ENCODE results near the gene BRCC3.

The BRCC3 gene

DNA sequence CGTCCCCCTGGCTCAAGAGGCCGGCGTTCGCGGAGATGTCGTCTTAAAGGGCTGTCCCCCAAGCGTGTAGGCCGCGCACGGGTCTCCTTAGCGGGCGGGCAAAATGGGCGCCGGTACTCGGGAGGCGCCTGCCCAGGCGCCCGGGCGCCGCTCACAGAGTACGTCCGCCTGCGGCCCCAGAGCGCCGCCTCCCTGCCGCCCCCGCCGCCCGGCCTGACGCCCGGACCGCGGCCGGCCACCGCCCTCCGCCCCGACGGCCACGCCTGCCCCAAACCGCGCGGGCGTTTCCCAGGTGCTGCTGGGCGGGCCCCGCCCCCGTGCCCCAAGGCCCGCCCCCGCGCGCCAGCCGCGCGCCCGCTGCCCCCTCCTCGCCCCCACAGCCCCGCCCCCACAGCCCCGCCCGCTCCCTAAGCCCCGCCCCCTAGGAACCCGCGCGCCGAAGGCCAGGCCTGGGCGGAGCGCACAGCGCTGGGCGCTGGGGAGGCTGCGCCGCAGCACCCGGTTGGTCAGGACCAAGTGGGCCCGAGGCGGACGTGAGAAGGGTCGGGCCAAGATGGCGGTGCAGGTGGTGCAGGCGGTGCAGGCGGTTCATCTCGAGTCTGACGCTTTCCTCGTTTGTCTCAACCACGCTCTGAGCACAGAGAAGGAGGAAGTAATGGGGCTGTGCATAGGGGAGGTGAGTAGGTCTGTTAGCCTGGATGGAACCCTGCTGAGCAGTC is at the start of gene BRCC3, which contains the start of the genes CMC4 and MTCP1:
BRCC3 (plus strand) TSS at position 534 of the 719 bp plus-strand sequence; CDS start at position 554, 20 bp downstream.
CMC4 (minus strand) TSS at position 162 of the 719 bp plus-strand sequence. CDS start 7,113 bp downstream, outside the sequence.
MTCP1 (minus strand) TSS at position 162 of the 719 bp plus-strand sequence. CDS start 5,126 bp downstream, outside the sequence.
- DNase-seq (ENCODE audit: low spot score) = peak; percentile 79

DNA sequence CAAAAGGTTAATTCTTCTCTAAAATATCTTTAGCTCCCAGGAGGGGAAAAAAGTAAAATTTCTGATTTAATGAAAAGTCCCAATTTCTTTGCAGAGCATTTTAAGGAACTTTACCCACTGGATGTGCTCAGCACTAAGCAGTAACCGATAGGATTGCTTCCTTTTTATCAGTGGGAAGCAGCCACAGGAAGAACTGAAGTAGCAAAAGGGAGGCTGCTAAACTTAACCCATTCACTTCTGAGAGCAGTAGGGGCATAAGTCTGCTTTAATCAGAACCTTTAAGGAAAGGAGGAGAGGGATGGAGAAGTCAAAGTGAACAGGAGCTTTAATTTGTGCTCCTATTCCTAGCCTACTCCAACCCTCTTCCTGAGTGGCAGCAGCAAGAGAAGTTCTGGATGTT is 48.7 kb upstream of the BRCC3 start, which contains the start of gene F8:
F8 (minus strand) TSS at position 139 of the 400 bp plus-strand sequence. CDS start 171 bp downstream, outside the sequence.
- DNase-seq (ENCODE audit: low spot score) = no peak

DNA sequence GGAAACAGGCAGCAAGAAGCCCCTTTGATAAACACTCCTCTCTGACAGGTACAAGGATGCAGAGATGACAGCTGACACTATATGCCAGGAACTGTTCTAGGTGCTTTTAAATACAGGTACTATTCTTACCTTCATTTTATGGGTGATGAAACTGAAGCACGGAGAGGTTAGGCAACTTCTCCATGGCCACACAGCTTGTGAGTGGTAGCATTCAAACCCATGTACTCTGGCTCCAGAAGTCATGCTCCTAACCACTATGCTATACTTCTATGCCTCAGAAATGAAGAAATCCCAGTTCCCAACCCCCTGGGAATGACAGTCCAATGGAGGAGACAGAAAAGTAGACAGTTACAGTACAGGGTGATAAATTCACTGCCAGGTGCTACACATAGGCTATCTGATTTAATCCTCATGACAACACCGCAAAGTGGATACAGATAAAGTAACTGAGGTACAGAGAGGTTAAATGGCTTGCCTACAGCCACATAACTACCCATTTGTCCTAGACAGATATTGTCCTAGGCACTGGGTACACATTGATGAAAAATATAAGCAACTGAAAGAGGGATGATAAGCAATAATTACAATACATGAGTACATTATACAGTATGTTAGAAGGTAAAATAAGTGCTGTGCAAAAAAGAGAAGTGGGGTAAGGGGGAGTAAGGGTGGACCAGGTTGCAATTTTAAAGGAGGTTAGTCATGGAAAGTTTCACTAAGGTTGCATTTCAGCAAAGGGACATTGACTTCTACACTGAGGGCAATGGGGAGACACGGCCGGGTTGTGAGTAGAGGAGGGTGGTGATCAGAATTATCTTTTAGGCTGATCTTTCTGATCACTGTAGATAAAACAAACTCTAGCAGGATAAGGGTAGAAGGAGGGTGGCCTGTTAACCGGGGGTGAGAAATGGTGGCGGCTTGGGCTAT is 47.1 kb upstream of the BRCC3 start:
- DNase-seq (ENCODE audit: low spot score) = no peak

DNA sequence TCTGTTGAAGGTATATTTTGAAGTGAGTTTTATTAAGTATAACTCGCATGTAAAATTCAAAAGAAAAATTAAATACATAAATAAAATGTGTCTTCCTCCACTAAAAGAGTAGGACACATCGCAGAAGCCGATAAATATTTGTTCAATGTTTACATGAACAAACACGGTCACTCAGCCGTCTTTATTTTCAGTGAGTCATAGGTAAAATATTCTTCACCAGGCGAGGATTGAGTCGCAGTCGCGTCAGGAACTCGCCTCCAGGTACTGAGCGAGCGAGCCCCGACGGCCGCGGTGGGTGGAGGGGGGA is 44.9 kb upstream of the BRCC3 start:
- no peak for DNase-seq (ENCODE audit: low spot score)

DNA sequence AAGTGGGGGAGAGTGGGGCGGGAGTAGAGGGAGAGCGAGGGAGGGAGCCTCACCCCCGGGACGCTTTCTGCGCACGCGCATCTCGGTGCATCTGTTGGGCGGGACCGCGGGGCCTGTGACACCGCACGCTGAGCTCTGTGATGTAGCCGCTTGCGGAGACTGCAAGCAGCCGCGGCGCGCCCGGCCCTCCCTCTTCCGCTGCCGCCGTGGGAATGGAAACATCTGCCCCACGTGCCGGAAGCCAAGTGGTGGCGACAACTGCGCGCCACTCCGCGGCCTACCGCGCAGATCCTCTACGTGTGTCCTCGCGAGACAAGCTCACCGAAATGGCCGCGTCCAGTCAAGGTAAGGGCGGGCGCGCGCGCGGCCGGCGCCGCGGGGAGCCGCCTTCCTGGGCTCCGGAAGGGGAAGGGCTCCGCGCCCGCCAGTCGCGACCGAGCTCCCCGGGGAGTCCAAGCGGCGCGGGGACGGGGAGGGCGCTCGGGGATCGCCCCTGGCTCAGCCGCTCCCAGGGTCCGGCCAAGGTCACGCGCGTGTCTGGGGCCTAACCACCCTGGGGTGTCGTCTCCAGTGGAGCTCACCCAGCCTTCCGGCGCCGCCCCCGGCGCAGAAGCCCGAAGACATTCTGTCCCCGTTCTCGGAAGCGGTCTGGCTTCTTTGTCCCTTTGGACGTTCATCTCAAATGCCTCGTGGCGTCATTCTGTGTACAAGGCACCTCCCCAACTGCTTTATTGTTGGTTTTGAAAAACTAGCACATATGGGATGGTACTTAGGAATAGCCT is 44.4 kb upstream of the BRCC3 start, which contains the start of gene FUNDC2:
FUNDC2 (plus strand) TSS at position 118 of the 782 bp plus-strand sequence; CDS start at position 213, 95 bp downstream.
- DNase-seq (ENCODE audit: low spot score) = peak; percentile 89

DNA sequence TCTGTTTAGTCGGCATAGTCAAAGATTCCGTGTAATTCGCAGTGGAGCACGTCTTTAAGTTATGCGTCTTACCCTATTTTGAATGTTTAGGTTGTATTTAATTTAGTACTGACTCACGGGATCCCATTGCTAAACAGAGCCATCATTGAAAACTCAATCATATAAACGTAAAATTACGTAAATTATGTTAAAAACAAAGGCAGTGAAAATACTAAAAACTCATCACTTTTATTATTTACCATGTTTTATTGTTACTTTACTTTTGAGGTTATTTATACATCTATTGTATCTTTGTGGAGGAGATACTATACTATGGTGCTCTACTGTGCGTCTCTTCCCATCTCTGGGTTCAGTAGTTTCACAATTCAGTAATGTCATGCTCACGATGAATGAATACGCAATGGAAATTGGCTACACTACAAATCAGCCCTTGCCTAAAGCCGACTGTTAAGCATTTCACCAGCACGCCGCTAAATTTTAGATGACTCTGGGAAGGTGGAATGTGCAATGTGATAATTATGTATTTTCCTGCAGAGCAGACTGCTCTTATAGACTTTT is 43.7 kb upstream of the BRCC3 start:
- DNase-seq (ENCODE audit: low spot score) = peak; percentile 29

DNA sequence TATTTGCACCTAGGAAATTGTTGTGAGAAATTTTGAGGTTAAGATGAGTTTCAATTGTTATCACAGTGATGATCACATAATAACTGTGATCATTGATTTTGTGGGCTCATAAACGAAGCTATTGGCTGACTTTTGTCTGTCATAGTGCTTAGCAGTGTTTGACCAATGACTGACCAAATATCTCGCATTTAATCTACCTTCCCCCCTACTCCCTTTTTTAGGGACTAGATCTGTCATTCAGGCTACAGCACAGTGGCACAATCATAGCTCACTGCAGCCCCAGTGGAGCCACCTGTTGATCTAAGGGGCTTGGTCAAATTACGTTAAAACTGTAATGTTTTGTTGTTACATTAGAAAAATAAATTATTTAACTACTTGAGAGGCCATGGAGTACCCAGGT is 43.2 kb upstream of the BRCC3 start:
- no peak for DNase-seq (ENCODE audit: low spot score)

DNA sequence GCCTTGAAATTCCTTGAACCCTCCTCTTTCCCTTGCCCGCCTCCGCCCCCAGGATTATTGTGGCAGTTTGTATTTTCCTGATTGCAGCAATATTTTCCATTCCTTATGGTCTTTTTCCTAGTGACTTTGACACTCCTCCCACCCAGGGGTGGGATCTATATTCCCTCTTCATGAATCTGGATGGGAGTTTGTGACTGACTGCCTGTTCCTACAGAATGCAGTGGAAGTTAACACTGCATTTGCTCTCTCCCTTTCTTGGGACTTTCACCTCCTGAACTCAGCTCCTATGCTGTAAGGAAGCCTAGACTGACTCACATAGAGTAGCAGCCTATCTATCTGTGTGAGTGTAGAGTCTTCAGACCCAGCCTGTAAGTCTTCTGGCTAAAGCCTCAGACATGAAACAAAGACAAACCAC is 42.4 kb upstream of the BRCC3 start:
- no peak for DNase-seq (ENCODE audit: low spot score)

DNA sequence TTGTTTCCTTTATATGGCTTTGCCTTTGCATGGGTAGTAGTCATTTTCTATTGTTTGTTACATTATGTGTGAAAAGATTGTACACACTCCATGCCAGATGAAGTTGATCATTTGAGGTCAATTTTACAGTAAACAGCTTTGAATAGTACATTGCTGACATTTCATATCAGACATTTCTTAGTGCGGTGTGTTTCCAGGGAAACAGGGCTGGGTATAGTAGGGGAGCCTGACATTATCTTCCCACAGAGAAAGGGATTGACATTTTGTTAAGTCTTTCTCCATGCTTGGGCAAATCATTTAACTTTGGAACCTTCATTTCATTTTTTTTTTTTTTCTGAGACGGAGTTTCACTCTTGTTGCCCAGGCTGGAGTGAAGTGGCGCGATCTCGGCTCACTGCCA is 39.7 kb upstream of the BRCC3 start:
- no peak for DNase-seq (ENCODE audit: low spot score)

DNA sequence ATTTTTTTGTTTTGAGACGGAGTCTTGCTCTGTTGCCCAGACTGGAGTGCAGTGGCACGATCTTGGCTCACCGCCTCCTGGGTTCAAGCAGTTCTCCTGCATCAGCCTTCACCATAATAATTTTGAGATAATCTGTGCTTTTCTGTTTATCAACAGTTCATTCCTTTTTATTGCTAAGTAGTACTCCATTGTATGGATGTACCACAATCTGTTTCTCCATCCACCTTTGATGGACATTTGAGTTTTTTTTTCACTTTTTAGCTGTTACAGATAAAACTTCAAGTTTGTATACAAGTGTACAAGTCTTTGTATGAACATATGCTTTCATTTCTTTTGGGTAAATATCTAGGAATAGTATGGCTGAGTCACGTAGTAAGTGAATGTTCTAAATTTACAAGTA is 35.6 kb upstream of the BRCC3 start:
- DNase-seq (ENCODE audit: low spot score) = no peak

DNA sequence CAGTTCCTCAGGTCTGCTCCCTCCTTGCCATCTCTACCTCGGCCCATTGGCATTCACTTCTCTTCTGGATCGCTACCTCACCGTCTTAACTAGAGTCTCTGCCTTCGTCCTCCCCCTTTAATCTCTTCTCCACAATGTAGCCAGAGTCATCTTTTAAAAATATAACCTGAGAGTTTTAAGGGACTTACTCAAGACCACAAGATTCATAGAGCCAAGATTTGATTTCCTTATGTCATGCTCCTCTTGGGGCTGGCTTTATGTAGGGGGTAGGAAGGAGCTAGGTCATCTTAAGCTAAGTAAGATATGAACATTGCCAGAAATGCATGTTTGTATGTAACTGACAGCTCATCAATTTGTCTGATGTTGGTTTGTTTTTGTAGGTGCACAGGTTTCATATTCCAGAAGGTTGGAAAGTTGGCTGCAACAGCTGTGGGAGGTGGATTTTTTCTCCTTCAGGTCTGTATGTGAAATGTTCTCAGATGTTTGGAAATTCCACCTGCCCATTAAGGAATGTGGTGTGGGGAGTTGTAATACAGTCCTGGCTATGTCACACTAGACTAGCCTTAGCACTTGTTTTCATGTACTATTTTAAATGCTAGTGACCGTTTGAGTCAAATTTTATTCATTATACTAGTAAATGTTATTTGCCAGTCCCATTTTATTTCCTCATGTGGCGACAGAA is 25.0 kb upstream of the BRCC3 start:
- DNase-seq (ENCODE audit: low spot score) = no peak

DNA sequence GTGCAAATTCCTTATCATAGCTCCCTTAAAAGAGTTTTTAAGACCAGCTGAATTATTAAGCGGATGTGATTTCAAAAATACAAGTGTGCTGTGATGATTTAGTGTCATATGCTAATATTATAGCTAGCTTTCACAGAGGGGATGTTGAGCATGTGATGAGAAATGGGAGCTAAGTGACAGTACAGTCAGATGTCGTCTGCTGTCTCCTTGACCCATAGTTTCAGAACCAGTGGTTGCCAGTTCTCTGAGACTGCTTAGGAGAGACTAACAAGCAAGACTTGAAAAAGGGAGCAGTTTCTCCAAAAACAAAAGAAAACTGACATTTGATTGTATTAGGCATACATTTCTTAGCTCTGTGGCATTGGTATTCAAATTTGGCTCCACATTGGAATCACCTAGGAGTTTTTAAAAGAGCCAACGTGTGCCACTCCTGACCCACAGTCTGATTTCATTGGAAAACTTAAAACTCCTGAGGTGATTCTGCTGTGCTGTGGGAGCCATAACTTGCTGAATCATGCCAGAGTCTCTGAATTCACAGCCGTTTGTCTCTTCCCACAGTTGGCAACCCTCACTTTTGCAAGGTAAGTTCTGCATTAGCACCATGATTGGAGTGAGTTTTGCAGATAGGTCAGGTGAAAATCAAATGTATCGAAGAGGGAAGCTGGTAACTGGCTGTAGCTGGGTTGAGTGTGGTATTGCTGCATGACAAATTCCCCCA is 24.3 kb upstream of the BRCC3 start:
- DNase-seq (ENCODE audit: low spot score) = no peak

DNA sequence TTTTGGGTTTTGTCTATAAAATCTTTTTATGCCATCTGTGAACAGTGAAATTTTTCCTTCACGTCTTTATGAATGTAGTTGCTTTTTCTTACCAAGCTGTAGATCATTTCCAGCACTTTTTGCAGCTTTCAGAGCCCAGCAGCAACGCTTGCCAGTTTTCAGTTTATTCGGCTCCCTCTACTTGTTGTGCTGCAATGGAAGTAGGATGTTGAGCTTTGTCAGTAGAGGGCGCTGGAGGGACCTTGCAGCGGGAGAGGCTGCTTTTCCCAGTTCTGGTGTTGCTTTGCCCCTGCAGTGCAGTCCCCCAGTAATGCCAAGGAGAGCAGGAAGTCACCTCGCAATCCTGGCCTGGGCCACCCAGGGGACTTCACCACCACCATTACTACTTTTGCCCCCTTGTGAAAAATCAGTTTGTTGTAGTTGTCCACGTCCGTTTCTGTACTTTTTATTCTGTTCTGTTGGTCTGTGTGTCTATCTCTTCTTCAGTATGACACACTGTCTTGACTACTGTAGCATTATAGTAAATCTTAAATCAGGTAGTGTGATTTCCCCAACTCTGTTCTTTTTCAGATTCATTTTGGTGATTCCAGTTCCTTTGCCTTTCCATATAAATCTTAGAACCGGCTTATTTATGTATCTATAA is 22.2 kb upstream of the BRCC3 start:
- peak; percentile 59 for DNase-seq (ENCODE audit: low spot score)

DNA sequence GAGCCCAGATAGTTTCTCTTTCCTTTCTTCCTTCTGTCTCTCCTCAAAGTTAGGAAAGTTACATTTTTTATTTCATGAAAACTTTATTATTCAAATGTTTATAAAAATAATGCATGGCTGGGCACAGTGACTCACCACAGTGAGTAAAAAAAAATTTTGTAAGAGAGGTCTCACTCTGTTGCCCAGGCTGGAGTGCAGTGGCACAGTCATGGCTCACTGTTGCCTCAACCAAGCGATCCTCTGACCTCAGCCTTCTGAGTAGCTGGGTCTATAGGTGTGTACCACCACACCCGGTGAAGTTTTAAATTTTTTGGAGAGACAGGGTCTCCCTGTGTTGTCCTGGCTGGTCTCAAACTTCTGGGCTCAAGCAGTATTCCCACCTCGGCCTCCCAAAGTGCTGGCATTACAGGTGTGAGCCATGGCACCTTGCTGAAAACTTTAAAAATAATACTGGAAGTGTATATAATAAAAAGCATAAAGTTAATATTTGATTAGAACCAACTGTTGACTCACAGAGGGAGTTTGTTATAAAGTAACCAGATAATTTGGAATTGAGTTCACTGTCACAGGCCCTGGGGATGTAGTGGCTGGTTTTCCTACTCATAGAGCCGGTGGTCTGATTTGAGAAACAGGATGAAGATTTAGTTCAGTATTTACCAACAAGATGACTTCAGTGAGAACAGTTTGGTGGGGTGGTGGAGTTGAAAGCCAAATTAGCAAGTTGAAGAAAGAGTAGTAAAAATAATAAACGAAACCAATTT is 18.4 kb upstream of the BRCC3 start:
- DNase-seq (ENCODE audit: low spot score) = no peak

DNA sequence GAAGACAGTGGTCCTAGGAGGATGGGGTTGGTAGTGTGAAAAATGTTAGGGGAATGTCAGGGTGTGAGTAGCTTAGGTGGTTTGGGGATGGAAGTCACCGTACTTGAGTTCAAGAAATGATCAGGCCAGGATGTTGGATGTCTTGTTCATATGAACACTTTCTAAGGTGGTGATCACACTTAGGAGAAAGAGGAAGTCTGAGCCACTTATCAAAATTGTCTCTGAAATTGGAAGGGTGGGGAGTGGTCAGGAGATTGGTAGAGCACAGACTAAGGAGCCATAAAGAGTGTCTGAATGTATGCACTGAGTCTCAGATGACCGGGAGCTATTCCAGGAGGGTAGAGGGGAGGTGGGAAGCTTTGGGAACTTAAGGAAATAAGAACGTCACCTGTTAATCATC is 17.7 kb upstream of the BRCC3 start:
- no peak for DNase-seq (ENCODE audit: low spot score)

DNA sequence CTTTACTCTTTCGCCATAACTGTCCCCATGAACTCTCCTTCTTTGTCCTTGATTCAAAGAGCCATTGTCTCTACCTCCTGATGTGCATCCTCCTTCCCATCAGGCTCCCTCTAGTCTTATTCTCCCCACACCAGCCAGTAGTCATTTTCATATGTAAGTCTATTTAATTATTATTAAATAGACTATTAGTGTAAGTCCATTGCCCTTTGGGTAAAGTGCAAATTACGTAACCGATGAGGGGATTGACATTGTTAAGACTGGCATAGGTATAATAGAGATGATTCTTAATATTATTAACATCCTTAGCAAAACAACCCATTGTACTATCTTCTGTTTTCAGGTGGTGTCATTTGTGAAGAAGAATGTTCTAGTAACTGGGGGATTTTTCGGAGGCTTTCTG is 17.1 kb upstream of the BRCC3 start:
- DNase-seq (ENCODE audit: low spot score) = peak; percentile 16

DNA sequence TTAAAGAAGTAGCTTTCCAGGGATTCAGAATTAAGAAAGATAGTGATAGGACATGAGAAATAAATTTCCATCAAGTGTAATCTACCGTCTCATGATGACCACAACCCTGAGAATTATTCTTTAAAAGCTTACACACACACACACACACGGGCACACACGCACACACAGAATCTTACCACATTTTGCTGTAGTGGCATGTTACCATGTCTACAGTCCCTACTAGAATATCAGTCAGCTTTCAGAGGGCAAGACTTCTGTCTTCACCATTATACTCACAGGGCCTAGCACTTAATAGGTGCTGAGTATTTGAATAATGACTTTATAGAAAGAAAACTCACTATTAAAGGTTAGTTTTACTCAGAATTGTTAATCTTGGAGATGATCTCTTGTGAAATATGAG is 15.8 kb upstream of the BRCC3 start:
- DNase-seq (ENCODE audit: low spot score) = no peak

DNA sequence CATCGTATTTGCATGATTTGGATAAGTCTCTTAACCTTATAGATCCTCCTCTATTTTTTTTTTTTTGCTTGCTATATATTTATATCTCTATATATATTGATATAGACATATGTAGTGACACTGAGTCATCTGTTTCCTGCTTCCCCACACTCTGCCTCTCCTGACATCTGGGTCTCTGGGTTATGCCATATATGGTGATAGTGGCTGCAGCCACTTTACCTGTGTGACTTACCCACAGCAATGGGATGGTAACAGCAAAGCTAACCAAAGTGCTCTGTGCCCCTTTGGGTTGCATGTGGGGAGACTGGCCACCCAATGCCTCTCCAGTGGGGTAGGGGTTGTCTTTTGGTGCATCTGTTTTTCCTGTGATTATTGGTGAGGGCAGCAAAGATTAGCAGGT is 14.8 kb upstream of the BRCC3 start:
- DNase-seq (ENCODE audit: low spot score) = no peak

Measured in globus pallidus (tissue), 1 donor.